ENCODE data around the gene TVP23A.

GRCh38 chr16:10760858-10761257 is 57.7 kb downstream of the TVP23A start:
- TF ChIP-seq, protein P1, sequence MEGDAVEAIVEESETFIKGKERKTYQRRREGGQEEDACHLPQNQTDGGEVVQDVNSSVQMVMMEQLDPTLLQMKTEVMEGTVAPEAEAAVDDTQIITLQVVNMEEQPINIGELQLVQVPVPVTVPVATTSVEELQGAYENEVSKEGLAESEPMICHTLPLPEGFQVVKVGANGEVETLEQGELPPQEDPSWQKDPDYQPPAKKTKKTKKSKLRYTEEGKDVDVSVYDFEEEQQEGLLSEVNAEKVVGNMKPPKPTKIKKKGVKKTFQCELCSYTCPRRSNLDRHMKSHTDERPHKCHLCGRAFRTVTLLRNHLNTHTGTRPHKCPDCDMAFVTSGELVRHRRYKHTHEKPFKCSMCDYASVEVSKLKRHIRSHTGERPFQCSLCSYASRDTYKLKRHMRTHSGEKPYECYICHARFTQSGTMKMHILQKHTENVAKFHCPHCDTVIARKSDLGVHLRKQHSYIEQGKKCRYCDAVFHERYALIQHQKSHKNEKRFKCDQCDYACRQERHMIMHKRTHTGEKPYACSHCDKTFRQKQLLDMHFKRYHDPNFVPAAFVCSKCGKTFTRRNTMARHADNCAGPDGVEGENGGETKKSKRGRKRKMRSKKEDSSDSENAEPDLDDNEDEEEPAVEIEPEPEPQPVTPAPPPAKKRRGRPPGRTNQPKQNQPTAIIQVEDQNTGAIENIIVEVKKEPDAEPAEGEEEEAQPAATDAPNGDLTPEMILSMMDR (IDR thresholded peaks at IDR 0.05), result no peak
- no peak for TF ChIP-seq EZH2 (IDR thresholded peaks at IDR 0.05; ENCODE audit: borderline replicate concordance, insufficient read depth, low read depth, low read length, poor library complexity, severe bottlenecking)
